GM18868 (cell line): ENCODE results near the gene FAM131B.
"Not testable (repeated sequence)": the region's sequence is repeated elsewhere in the genome, so short reads cannot be mapped to it uniquely, and the experiment has no call there.

Experiments
- ATAC-seq: cut with Tn5 transposase; IDR thresholded peaks from one replicate; pipeline ENCODE4 v1.9.1; 2021; ENCODE audit warnings: mild to moderate bottlenecking, moderate library complexity; ENCODE audit not compliant: unreplicated experiment

Gene FAM131B

DNA sequence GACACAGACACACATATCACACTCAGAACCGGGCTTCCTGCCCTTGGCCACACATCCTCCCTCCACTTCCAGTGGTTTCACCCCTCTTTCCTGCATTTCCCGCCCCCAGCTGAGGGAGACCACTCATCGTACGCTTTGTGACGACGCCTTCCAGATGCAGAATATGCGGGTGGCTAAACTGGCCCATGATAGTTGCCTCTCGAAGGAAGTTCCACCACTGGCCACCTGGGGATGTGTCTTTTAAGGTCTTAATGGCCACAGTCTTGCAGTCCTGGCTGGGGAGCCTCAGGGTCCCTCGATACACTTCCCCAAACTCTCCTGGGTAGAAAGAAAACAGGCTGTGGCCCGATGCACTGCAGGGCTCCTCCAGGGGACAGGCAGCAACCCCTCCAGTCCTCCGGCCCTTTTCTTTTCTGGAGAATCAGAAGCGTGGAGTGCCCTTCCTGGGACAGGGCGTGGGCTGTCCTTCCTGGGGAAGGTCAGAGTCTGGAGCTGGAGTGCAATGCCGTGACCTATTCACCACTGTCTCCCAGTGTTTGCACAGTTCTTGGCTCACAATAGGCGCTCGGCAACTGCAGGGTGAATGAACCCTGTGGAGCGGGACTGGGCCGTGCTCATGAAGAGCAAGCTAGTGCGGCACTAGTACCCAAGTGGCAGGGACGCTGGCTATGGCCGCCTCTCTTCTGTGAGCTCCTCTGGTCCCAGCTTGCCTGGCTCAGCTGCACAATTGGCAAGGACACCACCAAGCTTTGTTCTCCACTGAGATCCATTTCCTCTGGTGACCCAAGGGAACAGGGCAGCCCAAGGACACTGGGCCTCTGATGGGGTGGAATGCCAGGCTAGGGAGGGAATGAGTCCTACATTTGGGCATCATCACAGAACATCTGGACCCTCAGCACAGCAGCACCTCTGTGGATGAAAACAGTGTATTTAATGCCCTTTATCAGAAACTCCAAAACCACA, 33.0 kb upstream of the FAM131B start:
- no peak for ATAC-seq

DNA sequence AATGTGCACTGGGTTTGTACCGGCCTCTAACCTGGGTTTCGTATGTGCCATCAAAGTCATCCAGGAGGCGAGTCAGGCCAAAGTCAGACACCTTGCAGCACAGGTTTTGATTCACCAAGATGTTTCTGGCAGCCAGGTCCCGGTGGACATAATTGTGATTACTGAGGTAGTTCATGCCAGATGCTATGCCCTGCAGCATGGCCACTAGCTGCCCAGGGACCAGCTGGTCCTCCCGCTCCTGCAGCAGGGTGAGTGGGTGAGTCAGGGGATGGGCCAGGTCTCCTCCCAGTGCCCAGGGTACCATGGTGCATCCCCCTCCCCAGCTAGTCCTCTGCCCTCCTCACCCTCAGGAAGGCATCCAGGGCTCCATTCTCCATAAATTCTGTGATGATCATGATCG, 32.3 kb upstream of the FAM131B start:
- ATAC-seq: no peak

DNA sequence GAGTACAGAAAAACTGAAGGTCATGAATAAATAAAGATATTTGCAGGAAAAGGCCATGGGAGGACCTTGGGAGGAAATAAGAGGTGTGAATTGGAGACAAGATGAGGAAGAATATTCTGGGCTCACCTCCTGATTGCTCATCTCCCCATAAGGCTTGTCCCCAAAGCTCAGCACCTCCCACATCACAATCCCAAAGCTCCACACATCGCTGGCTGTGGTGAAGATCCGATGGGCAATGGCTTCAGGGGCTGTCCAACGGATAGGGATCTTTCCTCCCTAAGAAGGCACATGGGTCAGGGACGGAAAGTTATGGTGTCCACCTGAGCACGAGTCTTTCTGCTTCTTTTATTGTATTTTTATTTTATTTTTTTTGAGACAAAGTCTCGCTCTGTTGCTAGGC, 31.6 kb upstream of the FAM131B start:
- ATAC-seq: no peak

DNA sequence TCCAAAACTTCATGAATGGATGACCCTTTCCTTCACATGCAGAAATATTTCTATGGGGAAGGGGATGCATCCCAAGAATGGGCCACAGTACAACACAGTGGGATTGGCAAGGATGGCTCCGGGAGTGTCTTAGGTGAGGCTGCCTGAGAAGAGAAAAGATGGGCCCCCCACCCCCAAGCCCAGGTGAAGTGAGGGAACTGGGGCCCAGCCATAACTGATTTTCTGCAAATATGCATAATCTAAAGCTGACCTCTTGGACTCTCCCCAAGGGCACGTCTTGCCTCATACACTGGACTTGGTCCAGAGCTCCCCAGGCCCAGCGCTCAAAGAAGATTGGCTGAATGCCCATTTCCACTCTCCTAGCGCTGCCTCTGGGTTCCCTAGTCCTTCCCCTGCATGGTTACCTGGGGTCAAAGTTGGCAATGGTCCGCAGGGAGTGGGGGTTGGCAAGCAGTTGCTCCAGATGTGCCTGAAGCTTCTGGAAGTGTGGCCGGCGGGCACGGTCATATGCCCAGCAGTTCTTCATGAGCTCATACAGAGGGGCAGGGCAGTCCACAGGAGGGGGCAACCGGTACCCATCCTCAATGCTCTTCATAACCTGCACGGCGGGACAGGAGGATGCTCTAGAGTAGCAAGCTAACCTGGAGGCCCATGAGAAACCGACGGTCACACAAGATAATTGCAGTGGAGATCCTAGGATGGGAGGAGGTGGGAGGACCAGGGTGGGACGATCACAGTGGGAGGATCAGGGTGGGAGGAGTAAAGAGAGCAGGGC, 30.9 kb upstream of the FAM131B start:
- no peak for ATAC-seq

DNA sequence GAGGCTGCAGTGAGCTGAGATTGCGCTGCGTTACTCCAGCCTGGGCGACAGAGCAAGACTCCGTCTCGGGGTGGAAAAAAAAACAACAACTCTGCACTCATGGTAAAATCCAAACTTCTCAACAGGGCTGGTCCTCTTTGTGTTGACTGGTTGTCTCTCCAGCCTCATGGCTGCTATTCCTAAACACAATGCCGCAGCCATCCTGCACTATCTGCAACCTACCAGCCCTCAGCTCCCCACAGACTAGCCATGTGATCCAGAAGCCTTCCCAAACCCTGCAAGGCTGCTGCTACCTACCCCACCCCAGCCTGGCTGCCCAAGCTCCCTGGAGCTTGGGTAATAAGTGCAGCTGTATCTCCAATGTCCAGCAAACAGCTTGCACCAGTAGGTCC, 30.4 kb upstream of the FAM131B start:
- no peak for ATAC-seq

DNA sequence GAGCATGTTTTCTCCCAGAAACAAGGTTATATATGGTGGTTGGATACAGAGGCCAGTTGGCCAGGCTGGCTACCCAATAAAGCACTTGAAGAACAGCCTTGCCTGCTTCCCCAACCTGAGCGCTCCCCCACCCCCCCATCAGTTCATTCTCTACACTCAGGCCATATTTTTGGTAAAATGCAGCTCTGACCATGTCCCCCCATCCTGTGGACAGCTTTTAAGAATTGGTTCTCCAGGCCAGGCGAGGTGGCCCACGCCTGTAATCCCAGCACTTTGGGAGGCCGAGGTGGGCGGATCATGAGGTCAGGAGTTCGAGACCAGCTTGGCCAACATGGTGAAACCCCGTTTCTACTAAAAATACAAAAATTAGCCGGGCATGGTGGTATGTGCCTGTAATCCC, 29.9 kb upstream of the FAM131B start:
- not testable (repeated sequence) for ATAC-seq

DNA sequence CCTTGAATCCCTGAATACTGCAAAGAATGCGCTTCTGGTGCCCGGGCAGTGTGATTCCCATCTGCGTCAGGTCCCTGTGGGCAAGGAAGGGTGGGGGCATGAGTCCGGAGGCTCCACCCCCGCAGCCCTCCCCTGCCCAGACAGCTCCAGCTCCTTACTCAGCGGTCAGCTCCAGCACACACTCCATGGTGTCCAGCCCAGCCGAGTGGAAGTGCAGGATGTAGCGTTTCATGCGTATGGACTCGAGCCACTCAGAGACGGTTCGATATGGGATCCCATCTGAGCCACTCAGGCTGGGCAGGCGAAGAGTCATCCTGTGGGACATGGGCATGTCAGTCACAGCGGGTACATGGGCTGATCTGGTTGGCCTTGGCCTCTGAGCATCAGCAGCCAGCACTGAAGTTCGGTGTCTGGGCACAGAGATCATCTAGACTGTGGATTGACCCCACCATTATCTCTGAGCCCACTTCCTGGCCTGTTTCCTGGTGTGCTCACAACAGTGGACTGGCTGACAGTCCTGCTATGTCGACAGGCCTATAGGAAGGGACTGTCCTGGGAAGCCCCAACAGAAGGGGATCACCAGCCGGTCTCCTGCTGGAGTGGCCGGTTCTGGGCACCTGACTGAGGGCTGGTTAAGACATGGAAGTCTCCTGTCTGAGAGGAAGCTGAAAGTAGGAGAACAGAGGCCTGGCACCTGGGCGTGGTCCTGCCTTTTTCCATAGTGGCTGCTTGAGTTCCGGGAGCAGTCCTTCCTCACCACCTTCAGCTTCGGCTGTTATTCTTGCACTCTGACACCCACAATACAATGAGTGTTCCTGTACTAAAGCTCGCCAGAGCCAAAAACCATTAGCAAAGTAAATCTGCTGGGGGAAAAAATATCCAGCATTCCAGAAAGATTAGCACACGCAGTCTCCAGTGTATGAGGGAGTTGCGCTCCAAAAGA, 29.2 kb upstream of the FAM131B start:
- no peak for ATAC-seq

DNA sequence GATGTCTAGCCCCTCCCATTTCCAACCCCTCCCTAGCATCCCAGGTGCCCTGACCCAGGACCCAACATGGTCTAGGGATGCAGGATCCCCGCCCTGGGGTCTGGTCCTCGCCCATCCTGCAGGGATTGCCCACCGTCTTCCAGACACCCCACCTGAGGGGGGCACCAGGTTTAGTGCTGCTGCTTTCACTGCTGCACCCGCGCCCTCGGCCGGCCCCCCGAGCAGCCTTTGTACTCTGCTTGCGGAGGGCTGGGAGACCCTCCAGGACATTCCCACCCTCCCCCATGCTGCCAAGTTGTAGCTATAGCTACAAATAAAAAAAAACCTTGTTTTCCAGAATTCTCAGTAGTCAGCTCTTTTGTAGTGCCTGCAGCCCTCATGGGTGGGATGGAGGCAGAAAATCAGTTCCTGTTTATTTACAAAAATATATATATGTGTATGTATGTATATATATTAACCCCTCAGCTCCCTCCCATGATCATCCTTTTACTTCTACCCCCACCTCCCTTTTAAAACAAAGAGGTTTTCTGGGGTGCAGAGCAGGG, 28.3 kb upstream of the FAM131B start:
- no peak for ATAC-seq

DNA sequence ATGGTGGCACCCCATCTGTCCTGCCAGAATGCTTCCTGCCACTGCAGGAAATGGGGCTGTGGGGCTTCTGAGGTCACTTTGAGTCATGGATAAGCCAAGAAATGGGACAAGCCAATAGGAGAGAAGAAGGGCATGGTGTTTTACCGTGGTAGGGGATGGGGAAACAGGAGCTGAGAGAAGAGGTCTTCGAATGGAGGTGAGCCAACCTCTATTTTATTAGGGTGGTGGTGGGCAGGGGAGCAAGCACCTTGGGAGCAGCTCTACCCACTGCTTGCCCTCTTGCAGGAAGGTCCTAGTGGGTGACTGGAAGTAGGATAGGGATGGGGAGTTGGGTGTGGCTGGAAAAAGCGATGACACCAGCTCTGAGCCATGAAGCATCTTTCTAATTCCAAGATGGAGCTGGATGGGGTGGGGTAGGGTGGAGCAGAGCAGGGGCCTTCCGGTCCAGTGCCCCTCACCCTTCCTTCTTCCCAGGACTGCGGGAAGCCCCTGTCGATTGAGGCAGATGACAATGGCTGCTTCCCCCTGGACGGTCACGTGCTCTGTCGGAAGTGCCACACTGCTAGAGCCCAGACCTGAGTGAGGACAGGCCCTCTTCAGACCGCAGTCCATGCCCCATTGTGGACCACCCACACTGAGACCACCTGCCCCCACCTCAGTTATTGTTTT, 27.7 kb upstream of the FAM131B start:
- no peak for ATAC-seq

DNA sequence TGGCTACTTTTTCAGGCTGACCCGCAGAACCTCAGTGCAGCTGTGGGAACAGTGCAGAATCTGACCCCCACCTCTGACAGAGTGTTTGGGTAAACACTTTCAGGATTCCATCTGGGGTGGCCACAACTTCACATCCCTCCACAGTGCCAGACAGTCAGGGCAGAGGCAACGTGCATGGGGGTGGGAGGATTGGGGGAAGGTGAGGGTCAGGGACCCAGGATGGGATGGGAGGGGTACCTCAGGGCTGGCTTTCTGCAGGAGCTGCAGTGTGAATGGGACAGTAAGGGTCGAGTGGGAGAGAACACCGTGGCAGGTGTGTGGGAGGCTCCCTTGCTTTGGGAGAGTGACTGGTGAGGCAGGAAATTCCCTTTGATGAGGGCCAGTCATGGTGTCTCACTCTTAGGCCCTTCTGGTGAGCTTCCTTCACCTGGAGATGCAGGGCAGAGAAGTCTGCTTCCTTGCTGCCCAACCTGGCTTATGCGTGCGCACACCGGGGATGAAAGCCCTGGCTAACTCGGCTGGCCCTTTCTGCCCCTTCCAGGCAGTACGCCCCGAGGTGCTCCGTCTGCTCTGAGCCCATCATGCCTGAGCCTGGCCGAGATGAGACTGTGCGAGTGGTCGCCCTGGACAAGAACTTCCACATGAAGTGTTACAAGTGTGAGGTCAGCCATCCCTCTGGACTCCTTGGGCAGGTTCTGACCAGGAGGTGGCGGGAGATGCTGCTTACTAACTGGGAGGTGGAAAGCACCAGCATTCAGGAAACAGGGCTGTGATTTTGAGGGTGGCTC, 27.0 kb upstream of the FAM131B start:
- no peak for ATAC-seq

DNA sequence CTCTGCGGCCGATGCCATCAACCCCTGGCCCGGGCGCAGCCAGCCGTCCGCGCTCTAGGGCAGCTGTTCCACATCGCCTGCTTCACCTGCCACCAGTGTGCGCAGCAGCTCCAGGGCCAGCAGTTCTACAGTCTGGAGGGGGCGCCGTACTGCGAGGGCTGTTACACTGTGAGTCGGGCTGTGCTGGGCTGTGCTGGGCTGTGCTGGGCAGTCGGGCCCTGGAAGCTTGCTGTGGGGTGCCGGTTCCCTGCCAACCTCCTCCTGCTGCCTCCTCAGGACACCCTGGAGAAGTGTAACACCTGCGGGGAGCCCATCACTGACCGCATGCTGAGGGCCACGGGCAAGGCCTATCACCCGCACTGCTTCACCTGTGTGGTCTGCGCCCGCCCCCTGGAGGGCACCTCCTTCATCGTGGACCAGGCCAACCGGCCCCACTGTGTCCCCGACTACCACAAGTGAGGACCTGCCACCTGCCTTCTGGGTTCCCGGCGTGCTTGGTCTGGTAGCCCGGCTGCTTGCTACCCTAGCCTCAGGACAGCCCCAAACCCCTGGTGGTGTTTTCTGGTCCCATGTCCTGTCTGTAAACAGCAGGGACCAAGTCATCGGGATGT, 26.1 kb upstream of the FAM131B start:
- no peak for ATAC-seq

DNA sequence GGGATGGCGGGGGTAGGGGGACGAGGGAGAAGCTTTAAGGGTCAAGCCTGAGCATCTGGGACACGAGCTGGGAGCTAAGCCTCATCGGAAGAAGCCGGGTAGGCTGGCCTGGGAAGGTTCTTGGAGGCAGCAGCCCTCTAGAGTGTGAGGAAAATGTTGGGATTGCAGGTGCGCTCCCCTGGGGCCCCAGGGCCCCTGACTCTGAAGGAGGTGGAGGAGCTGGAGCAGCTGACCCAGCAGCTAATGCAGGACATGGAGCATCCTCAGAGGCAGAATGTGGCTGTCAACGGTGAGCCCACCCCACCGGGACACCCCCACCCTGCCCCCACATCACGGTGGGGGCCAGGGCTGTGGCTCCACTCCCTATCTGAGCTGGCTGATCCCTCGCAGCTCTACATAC, 25.5 kb upstream of the FAM131B start:
- ATAC-seq: no peak

DNA sequence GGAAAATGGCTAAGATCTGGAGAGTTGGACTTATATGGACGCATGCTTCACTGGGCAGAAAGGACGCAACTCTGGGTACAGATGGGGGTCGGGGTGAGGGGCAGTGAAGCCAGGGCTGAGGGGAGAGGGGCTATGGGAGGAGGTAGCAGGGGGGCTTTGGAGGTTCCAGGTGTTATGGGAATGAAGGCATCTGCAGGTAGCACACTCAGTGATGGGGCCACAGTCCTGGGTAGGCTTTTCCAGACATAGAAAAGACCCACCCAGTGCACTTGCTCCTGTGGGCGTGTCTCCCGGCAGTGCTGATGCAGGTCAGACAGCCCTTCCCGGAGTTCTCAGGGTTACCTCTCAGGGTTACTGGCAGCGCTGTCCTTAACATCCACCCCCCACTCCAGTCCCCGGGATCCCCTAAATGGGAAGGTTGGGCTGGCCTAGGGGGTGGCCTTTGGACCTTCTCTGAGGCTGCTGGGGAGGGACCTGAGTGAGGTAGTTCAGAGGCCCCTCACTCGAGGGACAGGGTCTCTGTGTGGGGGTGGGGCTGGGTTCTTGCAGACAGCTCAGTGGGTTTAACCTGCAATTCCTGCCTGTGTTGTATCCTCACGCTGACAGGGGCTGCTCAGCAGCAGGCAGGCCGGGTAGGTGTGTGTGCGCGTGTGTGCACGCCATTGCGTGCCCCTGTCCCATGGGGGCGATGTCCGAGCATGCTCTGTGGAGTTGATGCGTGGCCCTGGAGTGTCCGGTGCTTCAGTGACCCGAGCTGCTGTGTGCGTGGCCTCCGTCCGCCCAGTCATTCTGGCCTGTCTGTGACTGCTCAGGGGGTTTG, 24.9 kb upstream of the FAM131B start:
- ATAC-seq: no peak

DNA sequence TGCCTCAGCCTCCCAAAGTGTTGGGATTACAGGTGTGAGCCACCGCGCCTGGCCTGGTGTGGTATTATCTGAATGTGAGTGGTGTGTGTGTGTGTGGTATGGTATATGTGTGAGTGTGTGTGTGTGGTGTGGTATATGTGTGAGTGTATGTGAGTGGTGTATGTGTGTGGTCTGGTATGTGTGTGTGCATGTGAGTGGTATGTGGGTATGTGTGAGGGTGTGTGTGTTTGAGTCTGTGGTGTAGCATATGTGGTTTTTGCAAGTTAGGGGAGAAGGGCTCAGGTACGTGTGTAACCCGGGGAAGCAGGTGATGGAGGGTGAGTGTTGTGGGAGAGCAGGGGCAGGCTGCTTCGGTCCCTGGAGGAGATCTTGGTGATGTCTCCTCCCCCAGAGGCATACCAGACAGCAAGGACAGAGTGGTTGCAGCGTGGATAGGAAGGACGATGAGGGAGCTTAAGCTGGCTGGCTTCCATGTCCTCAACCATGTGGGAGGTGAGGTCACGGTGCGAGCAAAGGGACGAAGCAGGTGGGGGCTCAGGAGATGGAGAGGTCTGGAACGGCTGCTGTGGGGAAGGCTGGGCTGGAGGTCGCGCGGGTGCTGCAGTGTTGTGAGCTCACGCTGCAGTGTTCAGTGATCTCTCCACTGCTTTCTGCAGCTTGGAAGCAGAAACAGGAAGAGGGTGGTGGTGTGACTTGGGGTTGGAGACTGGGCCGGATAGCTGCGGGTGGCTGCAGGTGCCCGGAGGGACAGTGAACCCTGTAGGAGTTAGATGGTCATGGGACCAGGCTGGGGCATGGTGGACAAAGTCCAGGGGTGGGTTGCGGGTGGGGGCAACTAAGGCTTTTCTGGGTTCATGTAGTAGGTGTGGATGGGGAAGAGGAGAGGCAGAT, 23.6 kb upstream of the FAM131B start:
- peak; percentile 55 for ATAC-seq

DNA sequence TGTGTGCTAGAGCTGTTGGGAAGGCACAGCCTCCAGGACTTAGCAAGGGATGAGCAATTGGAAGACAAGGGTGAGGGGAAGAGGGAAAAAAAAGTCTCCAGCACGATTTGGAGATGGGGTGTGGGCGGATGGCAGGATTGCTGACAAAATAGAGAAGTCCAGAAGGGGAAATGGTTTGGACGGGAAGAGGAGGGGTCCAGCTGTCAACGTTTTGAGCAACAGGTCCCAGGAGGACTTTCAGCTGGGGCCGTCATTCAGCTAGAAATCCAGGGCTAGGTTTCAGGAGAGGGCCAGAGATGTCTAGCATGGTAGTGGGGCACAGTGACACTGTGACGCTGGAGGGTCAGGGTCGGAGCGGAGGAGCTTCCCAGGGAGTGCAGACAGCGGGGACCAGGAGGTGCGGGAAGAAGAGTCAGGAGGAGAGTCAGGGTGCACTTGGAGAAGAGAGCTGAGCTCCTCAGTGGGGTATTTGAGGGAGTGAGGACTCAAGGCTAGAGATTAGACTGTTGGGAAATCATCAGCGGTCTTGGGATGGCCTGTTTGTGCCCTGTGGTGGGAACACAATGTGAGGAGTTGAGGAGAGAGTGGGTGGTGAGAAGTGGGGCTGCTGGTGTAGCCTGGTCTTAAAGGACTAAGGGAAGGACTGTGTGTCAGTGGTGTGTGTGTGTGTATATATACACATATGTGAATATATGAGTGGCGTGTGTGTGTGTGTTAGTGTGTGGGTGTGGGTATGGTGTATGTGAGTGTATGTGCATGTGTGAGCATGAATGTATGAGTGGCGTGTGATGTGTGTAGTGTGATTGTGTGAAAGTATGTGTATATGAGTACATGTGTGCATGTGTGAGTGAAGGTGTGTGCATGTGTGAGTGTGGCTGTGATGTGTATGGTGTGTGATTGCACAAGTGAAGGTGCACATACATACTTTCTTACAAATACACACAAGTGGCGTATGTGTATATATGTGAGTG, 22.4 kb upstream of the FAM131B start:
- no peak for ATAC-seq

DNA sequence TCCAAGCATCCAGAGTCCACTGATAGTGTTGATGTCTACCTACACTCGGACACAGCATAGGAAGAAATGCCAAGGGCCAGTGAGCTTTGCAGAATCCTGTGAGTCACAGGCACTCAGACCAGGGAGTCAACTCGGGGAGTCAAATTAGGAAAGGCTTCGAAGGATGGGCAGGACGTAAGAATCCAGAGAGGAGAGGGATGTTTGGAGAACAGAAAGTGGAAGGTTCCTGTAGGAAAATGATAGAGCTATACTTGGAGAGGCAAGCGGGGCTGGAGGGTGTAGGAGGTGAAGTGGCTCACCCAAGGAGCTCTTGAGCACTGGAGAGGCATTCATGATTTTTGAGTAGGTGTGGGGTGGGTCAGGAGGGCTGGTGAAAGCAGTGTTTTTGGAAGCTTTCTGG, 21.6 kb upstream of the FAM131B start:
- ATAC-seq: no peak
